ENCODE results near the gene ITGB2.

DNA sequence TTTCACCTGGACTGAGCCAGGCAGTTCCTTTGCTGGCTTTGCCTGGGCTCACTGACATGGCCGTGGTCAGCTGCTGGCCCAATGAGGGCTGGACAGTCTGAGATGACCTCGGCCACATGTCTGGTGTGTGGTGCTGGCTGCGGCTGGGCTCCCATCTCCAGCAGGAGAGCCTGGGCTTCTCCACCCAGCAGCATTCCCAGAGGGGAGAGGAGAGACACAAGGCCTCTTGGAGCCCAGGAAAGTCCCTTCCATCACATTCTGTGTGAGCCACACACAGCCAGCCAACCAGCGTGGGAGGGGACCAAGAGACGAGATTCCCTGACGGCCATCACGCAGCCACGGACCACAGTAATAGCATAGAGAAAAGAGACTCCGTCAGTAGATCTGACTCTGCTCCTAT is 81.7 kb downstream of the ITGB2 start:
- no peak for TF ChIP-seq CTCF (IDR thresholded peaks at IDR 0.05)
- no peak for TF ChIP-seq POLR2A (IDR thresholded peaks at IDR 0.05)
- no peak for TF ChIP-seq POLR2AphosphoS5 (IDR thresholded peaks at IDR 0.05)
